Erythroblast (primary cell): ENCODE data around the gene TLNRD1.

Experiments used
- DNase-seq, 2 experiments: peaks; one replicate each; lab custom pipeline; 2025; lab: John Stamatoyannopoulos, UW
- GATA1 ChIP-seq: IDR thresholded peaks from 2 replicates; pipeline ENCODE4 v1.6.1; 2011; ENCODE audit warnings: low read depth, mild to moderate bottlenecking, control low read depth, low read length, moderate library complexity
- POLR2A ChIP-seq: IDR thresholded peaks from 2 replicates; pipeline ENCODE4 v1.6.1; 2011; ENCODE audit warnings: mild to moderate bottlenecking, low read length

Gene TLNRD1

DNA sequence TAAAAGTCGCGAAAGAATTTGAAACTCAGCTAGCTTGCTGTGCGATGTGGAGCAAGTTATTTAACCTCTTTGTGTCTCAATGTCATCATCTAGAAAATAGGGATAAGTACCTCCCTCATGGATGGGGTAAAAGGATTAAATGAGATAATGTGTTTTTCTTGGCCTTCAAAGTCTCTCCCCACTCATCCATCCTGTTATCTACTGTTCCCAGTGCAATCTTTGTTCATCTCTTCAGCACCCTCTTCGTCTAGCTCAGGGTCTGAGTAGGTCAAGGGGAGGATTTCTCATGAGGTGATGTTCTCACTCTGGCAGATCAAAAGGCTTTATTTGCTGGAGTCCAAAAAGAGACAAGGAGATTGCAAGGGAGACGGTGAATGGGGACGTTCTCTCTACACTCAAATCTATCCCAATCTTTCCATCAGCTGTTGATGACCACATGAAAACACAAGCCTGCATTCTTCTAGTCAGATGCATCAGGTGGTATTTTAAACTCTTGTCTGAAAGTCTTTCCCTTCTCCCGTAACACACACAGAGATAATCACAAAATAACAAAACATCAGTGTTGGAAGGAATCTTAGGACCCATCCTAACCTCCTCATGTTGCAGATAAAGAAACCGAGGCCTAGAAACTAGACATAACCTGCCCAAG is 12.5 kb upstream of the TLNRD1 start:
- DNase-seq: peak; percentile 20 to 21
- TF ChIP-seq POLR2A: no peak
- no peak for TF ChIP-seq GATA1

DNA sequence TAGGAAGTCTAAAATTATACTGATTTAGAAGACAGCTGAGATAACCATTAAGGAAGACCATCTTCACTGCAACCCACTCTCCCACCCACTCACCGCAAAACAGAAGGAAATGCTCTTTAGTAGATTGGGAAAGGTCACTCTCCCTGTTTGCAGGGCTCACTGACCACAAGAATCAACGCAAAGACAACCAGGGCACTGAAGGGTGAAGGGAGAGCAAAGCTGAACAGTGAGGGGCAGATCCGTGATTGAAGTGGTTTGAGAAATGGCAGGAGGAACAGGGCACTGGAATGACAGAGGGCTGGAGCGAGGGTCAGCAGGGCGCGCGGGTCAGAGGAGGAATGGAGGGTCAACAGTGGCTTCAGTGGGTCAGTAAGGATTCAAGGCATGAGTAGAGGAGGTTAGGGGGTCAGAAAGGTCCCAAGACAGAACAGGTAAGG is 11.6 kb upstream of the TLNRD1 start:
- TF ChIP-seq POLR2A (no peak), GATA1 (no peak)

GRCh38 chr15:80989518-80990478 is 10.9 kb upstream of the TLNRD1 start, which contains the start of gene MESD:
TSS of gene MESD (minus strand) at chr15:80989819. CDS start at chr15:80989791, 28 bp downstream.
- DNase-seq: peak; percentile 96 to 98
- TF ChIP-seq GATA1 (no peak), POLR2A (peak; percentile 88)

More for the DNA sequence above, 11.6 kb upstream of the TLNRD1 start:
- no peak for DNase-seq

- DNase-seq: no peak
- TF ChIP-seq POLR2A: no peak
- TF ChIP-seq GATA1: no peak
These were observed 9.8 kb upstream of the TLNRD1 start for GRCh38 chr15:80990955-80991354.

GRCh38 chr15:80991421-80991820 is 9.3 kb upstream of the TLNRD1 start:
- peak; percentile 27 to 41 for DNase-seq
- TF ChIP-seq POLR2A (no peak), GATA1 (no peak)

DNA sequence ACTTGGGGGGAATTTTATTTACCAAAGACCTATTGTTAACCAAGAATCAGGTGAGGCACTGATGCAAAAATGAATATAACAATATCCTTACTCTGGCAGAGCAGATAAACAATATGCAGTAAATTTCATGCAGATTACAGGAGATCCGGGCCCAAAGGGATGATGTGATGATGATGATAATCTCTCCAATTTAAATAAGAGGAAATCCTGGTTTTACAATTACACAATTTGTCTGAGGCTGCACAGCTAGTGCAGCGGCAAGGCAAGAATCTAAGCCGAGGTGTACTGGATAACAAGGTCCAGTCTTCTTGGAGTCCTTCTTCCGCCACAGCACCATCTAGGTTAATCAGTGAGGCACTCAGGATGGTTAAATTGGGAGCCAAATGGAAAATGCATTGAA is 8.7 kb upstream of the TLNRD1 start:
- DNase-seq: no peak
- TF ChIP-seq POLR2A (no peak), GATA1 (no peak)

GRCh38 chr15:80992441-80992840 is 8.3 kb upstream of the TLNRD1 start:
- no peak for DNase-seq
- TF ChIP-seq GATA1: no peak
- TF ChIP-seq POLR2A: no peak

DNA sequence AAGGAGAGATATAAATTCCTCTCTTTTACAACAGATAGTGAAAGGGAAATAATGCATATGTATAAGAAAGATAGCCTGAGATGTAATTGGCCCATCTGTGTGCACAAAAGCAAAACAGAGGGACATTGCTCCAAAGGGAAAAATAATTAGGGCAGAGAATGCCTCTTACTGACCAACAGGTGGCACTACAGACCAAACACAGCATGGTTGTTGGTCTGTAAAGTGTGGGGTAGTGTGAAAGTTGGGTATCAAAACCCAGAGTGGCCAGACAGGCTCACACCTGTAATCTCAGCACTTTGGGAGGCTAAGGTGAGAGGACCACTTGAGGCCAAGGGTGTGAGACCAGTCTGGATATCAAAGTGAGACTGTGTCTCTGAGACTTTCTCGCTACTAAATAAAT is 4.5 kb upstream of the TLNRD1 start:
- TF ChIP-seq GATA1: no peak
- TF ChIP-seq POLR2A: no peak
- DNase-seq: peak; percentile 34 to 54

DNA sequence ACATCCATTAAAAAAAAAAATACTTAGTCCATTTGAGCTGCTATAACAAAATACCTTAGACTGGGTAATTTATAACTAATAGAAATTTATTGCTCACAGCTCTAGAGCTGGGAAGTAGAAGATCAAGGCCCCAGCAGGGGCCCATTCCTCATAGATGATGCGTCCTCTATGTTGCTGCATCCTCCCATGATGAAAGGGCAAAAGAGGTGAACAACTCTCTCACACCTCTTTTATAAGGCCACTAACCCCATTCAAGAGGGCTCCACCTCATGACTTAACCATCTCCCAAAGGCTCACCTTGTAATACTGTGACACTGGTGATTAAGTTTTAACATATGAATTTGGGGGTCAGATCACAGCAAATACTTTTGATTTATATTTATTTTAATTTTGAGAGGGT is 3.0 kb upstream of the TLNRD1 start:
- no peak for DNase-seq
- TF ChIP-seq GATA1 (no peak), POLR2A (no peak)

- no peak for TF ChIP-seq GATA1
- TF ChIP-seq POLR2A: no peak
- no peak for DNase-seq
These were observed 2.5 kb upstream of the TLNRD1 start for GRCh38 chr15:80998251-80998650.

GRCh38 chr15:80999623-81000036 is 1.1 kb upstream of the TLNRD1 start:
- DNase-seq: no peak
- TF ChIP-seq POLR2A (no peak), GATA1 (no peak)

DNA sequence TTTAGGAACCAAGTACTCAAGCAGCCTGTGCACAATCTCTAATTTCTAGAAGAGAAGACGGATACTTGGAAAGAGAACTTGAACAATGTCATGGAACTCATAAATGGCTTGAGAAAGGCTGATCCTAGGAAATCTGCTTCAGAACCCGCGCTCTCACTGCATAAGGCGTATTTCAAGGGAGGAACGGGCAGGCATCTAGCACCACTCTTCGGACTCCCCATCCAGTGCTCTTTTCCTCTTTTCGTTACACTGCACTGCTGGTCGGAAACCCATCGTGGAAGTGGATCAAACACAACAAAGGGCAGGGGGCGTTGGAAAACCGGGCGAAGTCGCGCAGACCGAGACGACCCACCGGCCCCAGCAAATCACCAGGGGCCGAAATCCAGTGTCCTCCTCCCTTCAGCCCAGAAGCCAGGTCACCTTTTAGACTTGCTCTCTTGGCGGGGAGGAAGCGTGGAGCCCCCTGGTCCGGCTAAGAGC is 539 bp upstream of the TLNRD1 start:
- TF ChIP-seq GATA1 (no peak), POLR2A (no peak)
- DNase-seq: no peak

DNA sequence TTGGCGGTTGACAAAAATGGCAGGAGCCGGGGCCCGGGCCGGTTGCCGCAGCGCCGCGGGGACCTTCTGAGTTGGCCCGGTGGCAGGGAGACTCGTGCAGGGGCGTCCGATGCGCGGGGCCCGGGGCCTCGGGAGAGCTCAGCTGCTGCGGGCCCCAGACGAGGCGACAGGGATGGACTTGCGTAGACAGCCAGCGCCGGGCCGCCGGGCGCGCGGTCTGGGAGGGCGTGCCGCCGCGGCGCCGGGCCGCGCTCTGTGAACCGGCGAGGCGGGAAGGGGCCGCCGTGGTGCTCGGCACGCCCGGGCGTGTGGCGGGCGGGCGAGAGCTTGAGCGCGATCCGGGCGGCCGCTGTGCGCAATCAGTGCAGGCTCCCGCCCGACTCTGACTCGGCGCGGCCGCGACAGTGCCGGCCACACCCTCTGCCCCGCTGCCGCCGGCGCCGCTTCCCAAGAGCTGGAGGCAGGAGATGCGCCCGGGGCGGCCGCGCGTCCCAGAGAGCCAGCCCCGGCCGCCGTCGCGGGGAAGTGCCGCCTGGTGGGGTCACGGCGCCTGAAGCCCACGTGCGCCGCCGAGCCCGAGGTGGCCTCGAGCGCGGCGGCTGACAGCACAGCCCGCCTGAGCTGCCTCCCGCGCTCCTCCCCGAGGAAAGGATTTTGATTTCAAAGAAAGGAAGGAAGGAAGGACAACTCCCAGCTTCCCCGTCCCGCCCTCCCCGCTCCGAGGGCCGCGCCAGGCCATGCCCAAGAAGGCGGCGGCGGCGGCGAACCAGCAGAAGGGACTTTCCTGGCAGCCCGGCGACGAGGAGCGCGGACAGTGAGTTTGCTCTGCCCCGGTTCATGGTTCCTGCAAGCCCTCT is 657 bp downstream of the TLNRD1 start:
- TF ChIP-seq POLR2A: no peak
- TF ChIP-seq GATA1: no peak
- DNase-seq: peak; percentile 41 to 66

GRCh38 chr15:81002009-81002330 is 1.2 kb downstream of the TLNRD1 start:
- no peak for DNase-seq
- TF ChIP-seq GATA1 (no peak), POLR2A (no peak)
